ENCODE measurements around the gene PRDM8. TPM values are rescaled to one million over a fixed set of nuclear protein-coding genes. Genes with fewer than 3 reads are reported as not detected.
A peak's percentile ranks its signal among the peaks of the same experiment; 100 is the strongest.

The PRDM8 gene
- total and polyA plus RNA-seq, 7 donors: 1.2 to 17.4 (median 14.9) TPM; not detected in 1

DNA sequence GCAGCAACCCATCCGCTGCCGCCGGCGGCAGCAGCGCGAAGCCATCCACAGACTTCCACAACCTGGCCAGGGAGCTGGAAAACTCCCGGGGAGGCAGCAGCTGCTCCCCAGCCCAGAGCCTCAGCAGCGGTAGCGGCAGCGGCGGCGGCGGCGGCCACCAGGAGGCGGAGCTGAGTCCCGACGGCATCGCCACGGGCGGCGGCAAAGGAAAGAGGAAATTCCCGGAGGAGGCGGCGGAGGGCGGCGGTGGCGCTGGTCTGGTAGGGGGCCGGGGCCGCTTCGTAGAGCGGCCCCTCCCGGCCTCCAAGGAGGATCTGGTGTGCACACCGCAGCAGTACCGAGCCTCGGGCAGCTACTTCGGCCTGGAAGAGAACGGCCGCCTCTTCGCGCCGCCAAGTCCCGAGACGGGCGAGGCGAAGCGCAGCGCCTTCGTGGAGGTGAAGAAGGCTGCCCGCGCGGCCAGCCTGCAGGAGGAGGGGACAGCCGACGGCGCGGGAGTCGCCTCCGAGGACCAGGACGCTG lies 4.9 kb downstream of the PRDM8 start:
- Histone ChIP-seq H3K4me1 (peaks cover 0 to 22% (median 13%) of the 10 kb centered on the region in 4 donors), H3K9me3 (no peaks in the 10 kb centered on the region), H3K27me3 (no peaks in the 10 kb centered on the region), H3K4me3 (peak overlapping the region; percentile 51 to 78 (median 72)), H3K36me3 (no peaks in the 10 kb centered on the region), H3K27ac (peak overlapping the region; percentile 94 to 97 (median 94))
- intact Hi-C loops (cut with DNase I): loop anchor here (1.0 to 10.0 kb wide), 6 partner anchors 18 to 1250 kb away; partner anchors contain the start of genes ANTXR2 and CFAP299
- TF ChIP-seq POLR2AphosphoS5 (IDR thresholded peaks at IDR 0.05): peak in 3 of 4 donors; percentile 43 to 69 (median 56)
- peak in 1 of 2 donors; percentile 15 for TF ChIP-seq POLR2A (IDR thresholded peaks at IDR 0.05)
- TF ChIP-seq, protein P1, sequence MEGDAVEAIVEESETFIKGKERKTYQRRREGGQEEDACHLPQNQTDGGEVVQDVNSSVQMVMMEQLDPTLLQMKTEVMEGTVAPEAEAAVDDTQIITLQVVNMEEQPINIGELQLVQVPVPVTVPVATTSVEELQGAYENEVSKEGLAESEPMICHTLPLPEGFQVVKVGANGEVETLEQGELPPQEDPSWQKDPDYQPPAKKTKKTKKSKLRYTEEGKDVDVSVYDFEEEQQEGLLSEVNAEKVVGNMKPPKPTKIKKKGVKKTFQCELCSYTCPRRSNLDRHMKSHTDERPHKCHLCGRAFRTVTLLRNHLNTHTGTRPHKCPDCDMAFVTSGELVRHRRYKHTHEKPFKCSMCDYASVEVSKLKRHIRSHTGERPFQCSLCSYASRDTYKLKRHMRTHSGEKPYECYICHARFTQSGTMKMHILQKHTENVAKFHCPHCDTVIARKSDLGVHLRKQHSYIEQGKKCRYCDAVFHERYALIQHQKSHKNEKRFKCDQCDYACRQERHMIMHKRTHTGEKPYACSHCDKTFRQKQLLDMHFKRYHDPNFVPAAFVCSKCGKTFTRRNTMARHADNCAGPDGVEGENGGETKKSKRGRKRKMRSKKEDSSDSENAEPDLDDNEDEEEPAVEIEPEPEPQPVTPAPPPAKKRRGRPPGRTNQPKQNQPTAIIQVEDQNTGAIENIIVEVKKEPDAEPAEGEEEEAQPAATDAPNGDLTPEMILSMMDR (IDR thresholded peaks at IDR 0.05): peak; percentile 69 to 92 (median 87)
- TF ChIP-seq EP300 (IDR thresholded peaks at IDR 0.05): no peak
- WGBS, 2 donors: 0 to 1% methylated on average over 58 of the region's 58 CpGs
- DNase-seq: peak; percentile 95

DNA sequence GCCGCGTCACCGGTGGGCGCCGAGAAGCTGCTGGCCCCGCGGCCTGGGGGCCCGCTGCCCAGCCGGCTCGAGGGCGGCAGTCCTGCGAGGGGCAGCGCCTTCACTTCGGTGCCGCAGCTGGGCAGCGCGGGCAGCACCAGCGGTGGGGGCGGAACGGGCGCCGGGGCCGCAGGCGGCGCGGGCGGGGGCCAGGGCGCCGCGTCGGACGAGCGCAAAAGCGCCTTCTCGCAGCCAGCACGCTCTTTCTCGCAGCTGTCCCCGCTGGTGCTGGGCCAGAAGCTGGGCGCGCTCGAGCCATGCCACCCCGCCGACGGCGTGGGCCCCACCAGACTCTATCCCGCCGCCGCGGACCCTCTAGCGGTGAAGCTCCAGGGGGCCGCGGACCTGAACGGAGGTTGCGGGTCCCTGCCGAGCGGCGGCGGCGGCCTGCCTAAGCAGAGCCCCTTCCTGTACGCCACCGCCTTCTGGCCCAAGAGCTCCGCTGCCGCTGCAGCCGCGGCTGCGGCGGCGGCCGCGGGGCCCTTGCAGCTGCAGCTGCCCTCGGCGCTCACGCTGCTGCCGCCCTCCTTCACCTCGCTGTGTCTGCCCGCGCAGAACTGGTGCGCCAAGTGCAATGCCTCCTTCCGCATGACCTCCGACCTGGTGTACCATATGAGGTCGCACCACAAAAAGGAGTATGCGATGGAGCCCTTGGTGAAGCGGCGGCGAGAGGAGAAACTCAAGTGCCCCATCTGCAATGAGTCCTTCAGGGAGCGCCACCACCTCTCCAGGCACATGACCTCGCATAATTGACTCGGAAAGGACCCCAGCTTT lies 5.6 kb downstream of the PRDM8 start:
- no peaks in the 10 kb centered on the region for H3K9me3 ChIP-seq
- H3K4me3 ChIP-seq: peak overlapping the region; percentile 51 to 78 (median 72)
- intact Hi-C loops (cut with DNase I): loop anchor here (1.0 to 10.0 kb wide), 6 partner anchors 19 to 1251 kb away; partner anchors contain the start of genes ANTXR2 and CFAP299
- peak overlapping the region; percentile 94 to 97 (median 94) for H3K27ac ChIP-seq
- H3K27me3 ChIP-seq: no peaks in the 10 kb centered on the region
- WGBS, 2 donors: 1 to 2% methylated on average over 88 of the region's 88 CpGs
- H3K36me3 ChIP-seq: no peaks in the 10 kb centered on the region
- peak in 1 of 4 donors; percentile 34 for TF ChIP-seq POLR2AphosphoS5 (IDR thresholded peaks at IDR 0.05)
- TF ChIP-seq, protein P1 (IDR thresholded peaks at IDR 0.05): no peak
- no peak for TF ChIP-seq POLR2A (IDR thresholded peaks at IDR 0.05)
- no peak for TF ChIP-seq EP300 (IDR thresholded peaks at IDR 0.05)
- DNase-seq: peak; percentile 72
- H3K4me1 ChIP-seq: peaks cover 0 to 22% (median 13%) of the 10 kb centered on the region in 4 donors

DNA sequence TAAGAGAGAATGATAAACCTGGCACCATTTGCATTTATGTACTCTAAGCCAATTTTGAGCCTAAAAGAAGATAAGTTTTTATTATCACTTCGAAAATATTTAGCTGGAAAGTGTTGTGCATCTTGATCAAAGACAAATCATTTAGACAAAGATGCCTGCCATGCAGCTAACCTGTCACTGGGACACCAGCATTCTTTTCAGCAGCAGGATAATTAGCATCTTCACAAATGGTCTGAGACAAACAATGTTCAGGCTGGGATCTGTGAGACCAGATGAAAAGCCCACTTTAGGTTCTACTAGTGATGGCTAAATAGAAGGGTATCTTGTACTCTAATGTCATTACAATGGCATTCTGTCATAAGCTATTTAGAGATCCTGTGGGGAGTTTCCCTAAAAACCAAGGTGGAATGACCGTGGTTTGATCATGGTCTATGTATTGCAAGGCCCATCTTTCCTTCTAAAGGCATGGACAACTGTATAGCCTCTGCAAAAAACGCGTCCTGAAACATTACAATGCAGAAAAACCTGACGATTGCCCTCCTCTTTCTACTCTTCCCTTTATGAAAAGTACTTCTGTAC lies 7.2 kb downstream of the PRDM8 start:
- Histone ChIP-seq H3K27ac (no peak overlapping the region), H3K9me3 (no peaks in the 10 kb centered on the region), H3K4me3 (no peak overlapping the region), H3K36me3 (no peaks in the 10 kb centered on the region), H3K4me1 (peaks cover 0 to 22% (median 13%) of the 10 kb centered on the region in 4 donors), H3K27me3 (no peaks in the 10 kb centered on the region)
- WGBS, 2 donors: 82 to 84% methylated on average over 5 of the region's 5 CpGs
- TF ChIP-seq POLR2A (IDR thresholded peaks at IDR 0.05) (no peak), POLR2AphosphoS5 (IDR thresholded peaks at IDR 0.05) (no peak), EP300 (IDR thresholded peaks at IDR 0.05) (no peak)
- TF ChIP-seq, protein P1 (IDR thresholded peaks at IDR 0.05): no peak
- intact Hi-C loops (cut with DNase I): loop anchor here (5.0 to 10.0 kb wide), 5 partner anchors 130 to 1252 kb away; partner anchors contain the start of genes ANTXR2 and CFAP299
- no peak for DNase-seq

DNA sequence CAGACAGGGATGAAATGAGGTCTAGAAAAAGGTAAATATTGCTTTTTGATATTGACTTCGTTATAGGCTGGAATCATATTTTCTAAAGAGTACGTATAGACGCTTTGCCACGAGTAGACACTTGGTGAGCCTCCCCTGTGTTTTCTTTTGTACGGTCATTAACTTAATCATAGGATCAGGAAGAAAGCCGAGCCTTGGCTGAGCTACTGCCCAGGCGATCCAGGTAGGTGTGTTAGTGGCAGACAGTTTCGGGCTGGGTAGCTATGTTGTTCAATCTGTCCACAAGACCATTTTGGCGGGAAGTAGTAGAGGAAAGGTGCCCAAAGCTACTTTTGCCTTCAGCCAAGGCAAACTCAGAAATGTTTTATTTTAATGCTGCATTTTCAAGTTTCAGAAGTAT lies 8.8 kb downstream of the PRDM8 start:
- intact Hi-C loops (cut with DNase I): loop anchor here (10.0 kb wide), 1 partner anchor 129 kb away; the partner anchor contains the start of gene CFAP299
- Histone ChIP-seq H3K9me3 (no peaks in the 10 kb centered on the region), H3K36me3 (no peaks in the 10 kb centered on the region), H3K4me1 (peaks cover 0 to 22% (median 13%) of the 10 kb centered on the region in 4 donors), H3K27ac (no peak overlapping the region), H3K4me3 (no peak overlapping the region), H3K27me3 (no peaks in the 10 kb centered on the region)
- no peak for DNase-seq
- TF ChIP-seq POLR2A (IDR thresholded peaks at IDR 0.05) (no peak), POLR2AphosphoS5 (IDR thresholded peaks at IDR 0.05) (no peak), EP300 (IDR thresholded peaks at IDR 0.05) (no peak)
- TF ChIP-seq, protein P1 (IDR thresholded peaks at IDR 0.05): no peak
- 91 to 94% methylated on average over 9 of the region's 9 CpGs for WGBS, 2 donors

Measured in sigmoid colon (tissue), 7 donors.